OCI-LY3 (cell line): ENCODE data around the gene GTPBP6.

Experiments used
- EZH2phosphoT487 ChIP-seq: fragments of 200-600 bp; shearing (Covaris generic); IDR thresholded peaks from 2 replicates; pipeline ENCODE4 v1.6.1; 2018; ENCODE audit warnings: antibody characterized with exemption, mixed run types, low read depth
- TF ChIP-seq, protein P1 (sequence below): fragments of 200-600, 300-600 bp; sonication (generic); IDR thresholded peaks from 2 replicates; pipeline ENCODE4 v1.5.1; 2014; ENCODE audit warnings: antibody characterized with exemption, low read length, low read depth

GRCh38 chrX:291411-291901 is 27.1 kb downstream of the GTPBP6 start:
- TF ChIP-seq, protein P1, sequence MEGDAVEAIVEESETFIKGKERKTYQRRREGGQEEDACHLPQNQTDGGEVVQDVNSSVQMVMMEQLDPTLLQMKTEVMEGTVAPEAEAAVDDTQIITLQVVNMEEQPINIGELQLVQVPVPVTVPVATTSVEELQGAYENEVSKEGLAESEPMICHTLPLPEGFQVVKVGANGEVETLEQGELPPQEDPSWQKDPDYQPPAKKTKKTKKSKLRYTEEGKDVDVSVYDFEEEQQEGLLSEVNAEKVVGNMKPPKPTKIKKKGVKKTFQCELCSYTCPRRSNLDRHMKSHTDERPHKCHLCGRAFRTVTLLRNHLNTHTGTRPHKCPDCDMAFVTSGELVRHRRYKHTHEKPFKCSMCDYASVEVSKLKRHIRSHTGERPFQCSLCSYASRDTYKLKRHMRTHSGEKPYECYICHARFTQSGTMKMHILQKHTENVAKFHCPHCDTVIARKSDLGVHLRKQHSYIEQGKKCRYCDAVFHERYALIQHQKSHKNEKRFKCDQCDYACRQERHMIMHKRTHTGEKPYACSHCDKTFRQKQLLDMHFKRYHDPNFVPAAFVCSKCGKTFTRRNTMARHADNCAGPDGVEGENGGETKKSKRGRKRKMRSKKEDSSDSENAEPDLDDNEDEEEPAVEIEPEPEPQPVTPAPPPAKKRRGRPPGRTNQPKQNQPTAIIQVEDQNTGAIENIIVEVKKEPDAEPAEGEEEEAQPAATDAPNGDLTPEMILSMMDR: no peak
- no peak for TF ChIP-seq EZH2phosphoT487
